Bronchial epithelial cell (primary cell): ENCODE measurements around the gene NKAIN2. TPM values are rescaled to one million over a fixed set of nuclear protein-coding genes. Genes with fewer than 3 reads are reported as not detected.

Experiments
- DNase-seq: peaks from one replicate; pipeline ENCODE4 v3.0.0-alpha.2; 2010; ENCODE audit warnings: low read depth
- FAIRE-seq: peaks from 2 replicates; lab custom pipeline; 2011; peaks lifted over from hg19 to GRCh38; lab: Jason Lieb, UNC
- H3K27me3 ChIP-seq: 2 replicates; pipeline ENCODE4 v1.5.1; 2011; ENCODE audit warnings: low read length; ENCODE audit not compliant: control insufficient read depth, insufficient read depth
- H3K36me3 ChIP-seq: 2 replicates; pipeline ENCODE4 v1.5.1; 2011; ENCODE audit warnings: low read length; ENCODE audit not compliant: control insufficient read depth, insufficient read depth
- H3K4me3 ChIP-seq: 2 replicates; pipeline ENCODE4 v1.5.1; 2011; ENCODE audit warnings: mild to moderate bottlenecking, low read depth, low read length, control low read depth
- total RNA-seq: library from RNA; depleted of rRNA; stranded (reverse); fragments of >200 nt; gene quantifications from 2 replicates; pipeline ENCODE4 v1.2.1, GENCODE V29; 2014
- TF ChIP-seq, protein P1 (sequence below): IDR thresholded peaks from 2 replicates; pipeline ENCODE4 v1.5.1; 2011; ENCODE audit warnings: mild to moderate bottlenecking, moderate library complexity, low read length, control low read depth, inconsistent platforms; ENCODE audit not compliant: insufficient read depth, severe bottlenecking

The NKAIN2 gene
- total RNA-seq, 1 donor from 2014 or later = under 0.01 TPM

DNA sequence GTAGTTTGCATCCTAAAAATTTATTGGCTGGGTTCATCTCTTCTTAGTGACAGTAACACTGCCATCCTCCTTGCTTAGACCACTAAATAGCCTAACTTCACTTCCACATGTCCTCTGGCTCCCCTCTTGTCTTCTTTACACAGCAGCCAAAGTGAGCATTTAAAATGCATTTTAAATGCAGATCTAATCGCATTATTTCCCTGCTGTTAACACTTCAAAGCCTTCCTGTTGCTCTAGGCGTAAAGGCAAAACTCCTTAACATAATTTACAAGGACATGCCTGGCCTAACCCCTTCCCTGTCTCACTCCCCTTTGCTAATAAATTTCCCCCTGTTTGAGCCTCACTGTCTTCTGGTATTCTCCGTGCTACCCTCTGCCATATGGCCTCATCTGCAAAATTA, 26.5 kb downstream of the NKAIN2 start:
- Histone ChIP-seq H3K36me3 (no peaks in the 10 kb centered on the region), H3K27me3 (no peaks in the 10 kb centered on the region), H3K4me3 (no peak overlapping the region)
- TF ChIP-seq, protein P1, sequence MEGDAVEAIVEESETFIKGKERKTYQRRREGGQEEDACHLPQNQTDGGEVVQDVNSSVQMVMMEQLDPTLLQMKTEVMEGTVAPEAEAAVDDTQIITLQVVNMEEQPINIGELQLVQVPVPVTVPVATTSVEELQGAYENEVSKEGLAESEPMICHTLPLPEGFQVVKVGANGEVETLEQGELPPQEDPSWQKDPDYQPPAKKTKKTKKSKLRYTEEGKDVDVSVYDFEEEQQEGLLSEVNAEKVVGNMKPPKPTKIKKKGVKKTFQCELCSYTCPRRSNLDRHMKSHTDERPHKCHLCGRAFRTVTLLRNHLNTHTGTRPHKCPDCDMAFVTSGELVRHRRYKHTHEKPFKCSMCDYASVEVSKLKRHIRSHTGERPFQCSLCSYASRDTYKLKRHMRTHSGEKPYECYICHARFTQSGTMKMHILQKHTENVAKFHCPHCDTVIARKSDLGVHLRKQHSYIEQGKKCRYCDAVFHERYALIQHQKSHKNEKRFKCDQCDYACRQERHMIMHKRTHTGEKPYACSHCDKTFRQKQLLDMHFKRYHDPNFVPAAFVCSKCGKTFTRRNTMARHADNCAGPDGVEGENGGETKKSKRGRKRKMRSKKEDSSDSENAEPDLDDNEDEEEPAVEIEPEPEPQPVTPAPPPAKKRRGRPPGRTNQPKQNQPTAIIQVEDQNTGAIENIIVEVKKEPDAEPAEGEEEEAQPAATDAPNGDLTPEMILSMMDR = no peak
- DNase-seq (no peak), FAIRE-seq (no peak)

DNA sequence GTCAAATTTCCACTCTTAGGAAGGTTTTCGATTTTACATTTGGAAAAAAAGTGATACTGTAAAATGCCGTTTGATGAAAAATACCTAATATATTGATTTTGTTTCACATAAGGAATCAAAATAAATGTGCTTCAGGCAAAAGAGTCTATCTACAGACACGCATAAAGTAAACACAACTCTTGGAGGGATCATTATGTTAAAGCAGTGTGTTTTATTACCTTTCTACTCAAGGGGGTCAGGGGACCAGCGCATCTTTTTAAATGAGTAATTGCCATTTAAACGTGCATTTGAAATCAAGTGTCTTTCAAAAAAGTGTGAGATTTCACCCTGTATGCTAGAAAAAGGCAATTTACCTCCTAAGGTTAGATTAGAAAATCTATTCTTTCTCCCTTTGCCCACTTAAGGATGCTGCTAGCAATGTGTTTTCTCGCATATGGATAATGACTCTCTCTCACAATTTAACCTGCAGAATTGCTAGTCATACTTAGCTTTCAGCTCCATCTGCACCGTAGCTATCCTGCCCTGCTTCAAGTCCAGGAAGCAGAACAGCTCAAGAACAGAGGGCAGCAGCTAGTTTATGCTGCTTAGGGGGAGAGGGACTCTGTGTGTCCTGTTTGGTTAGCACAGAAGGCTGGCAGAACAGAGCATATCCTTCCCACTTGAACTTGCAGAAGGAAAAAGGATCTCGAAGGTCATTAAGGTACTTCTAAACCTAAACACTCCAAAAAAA, 35.0 kb downstream of the NKAIN2 start:
- DNase-seq = no peak
- Histone ChIP-seq H3K36me3 (no peaks in the 10 kb centered on the region), H3K4me3 (no peak overlapping the region), H3K27me3 (no peaks in the 10 kb centered on the region)
- TF ChIP-seq, protein P1 = no peak
- no peak for FAIRE-seq

DNA sequence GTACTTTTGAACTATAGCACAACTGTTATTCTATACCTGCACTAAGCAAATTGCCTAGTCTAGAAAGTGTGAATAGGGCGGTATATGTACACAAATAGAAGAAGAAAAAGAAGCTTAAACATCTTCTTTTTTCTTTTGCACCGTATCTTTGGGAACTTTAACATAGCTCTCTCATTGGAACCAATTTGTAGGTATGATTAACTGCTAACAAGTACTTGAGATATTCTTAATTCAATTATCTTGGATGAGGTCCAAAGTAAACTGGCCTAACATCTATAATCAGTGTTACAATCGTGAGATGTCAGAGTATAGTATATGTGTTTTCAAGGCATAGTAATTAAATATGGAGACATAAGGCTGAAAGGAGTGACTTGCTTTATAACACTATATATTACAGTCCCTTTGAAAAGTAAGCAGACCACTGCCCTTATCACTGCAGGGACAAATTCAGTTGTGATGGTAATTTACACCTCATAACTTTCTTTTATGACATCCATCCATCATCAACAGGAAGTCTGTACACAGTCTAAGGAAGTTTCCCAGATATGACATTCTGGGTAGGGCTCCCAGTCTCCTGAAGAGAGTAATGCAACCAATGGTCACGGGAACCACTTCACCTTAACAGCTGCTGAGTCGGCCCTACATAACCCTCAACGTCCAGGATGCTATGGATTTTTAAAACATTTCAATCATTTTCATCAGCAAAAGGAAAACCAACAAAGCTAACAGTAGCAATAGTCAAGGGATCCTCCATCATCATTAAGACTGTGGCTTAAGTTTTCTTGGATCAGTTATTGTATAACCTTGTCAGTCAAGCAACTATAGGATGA, 37.6 kb downstream of the NKAIN2 start:
- no peak overlapping the region for H3K4me3 ChIP-seq
- FAIRE-seq (no peak), DNase-seq (no peak)
- TF ChIP-seq, protein P1 = no peak
- no peaks in the 10 kb centered on the region for H3K36me3 ChIP-seq
- H3K27me3 ChIP-seq = no peaks in the 10 kb centered on the region

DNA sequence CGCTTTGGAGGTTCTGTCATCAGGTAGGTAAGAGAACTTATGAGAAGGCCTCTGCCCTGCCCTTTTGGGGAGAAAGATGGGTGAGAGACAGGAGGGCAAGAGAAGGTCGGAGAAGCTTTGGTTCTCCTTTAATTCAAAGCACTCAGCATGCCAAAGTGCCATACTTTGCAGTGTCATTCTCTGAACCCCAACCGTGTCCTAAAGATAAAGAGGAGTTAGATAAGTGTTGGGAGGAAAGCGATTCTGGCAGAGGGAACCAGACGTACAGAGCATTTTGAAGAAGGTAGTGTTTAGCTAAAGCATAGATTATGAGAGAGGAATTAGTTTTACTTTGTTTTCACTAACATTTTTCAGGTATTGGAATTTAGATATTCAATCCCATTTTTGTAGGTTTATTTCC, 40.3 kb downstream of the NKAIN2 start:
- FAIRE-seq (no peak), DNase-seq (no peak)
- Histone ChIP-seq H3K4me3 (no peak overlapping the region), H3K36me3 (no peaks in the 10 kb centered on the region), H3K27me3 (no peaks in the 10 kb centered on the region)
- TF ChIP-seq, protein P1 = no peak

DNA sequence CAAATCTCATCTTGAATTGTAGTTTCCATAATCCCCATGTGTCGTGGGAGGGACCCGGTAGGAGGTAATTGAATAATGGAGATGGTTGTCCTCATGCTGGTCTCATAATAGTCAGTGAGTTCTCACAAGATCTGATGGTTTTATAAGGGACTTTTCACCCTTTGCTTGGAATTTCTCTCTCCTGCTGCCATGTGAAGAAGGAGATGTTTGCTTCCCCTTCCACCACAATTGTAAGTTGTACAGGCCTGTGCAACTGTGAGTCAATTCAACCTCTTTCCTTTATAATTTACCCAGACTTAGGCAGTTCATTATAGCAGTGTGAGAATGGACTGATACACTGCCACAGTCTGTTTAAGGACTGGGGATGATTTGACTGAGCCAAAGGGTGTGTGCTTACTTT, 44.7 kb downstream of the NKAIN2 start:
- Histone ChIP-seq H3K36me3 (no peaks in the 10 kb centered on the region), H3K4me3 (no peak overlapping the region), H3K27me3 (no peaks in the 10 kb centered on the region)
- no peak for DNase-seq
- FAIRE-seq = no peak
- TF ChIP-seq, protein P1 = no peak
